ENCODE results near the gene FICD. TPM values are rescaled to one million over a fixed set of nuclear protein-coding genes. Genes with fewer than 3 reads are reported as not detected.

FICD gene
- total and polyA plus RNA-seq, 9 of the 15 experiments (the other 6 are each of a cell fraction or from before 2014, with no cell fraction given), result 0.88 to 4.5 (median 1.9) TPM

DNA sequence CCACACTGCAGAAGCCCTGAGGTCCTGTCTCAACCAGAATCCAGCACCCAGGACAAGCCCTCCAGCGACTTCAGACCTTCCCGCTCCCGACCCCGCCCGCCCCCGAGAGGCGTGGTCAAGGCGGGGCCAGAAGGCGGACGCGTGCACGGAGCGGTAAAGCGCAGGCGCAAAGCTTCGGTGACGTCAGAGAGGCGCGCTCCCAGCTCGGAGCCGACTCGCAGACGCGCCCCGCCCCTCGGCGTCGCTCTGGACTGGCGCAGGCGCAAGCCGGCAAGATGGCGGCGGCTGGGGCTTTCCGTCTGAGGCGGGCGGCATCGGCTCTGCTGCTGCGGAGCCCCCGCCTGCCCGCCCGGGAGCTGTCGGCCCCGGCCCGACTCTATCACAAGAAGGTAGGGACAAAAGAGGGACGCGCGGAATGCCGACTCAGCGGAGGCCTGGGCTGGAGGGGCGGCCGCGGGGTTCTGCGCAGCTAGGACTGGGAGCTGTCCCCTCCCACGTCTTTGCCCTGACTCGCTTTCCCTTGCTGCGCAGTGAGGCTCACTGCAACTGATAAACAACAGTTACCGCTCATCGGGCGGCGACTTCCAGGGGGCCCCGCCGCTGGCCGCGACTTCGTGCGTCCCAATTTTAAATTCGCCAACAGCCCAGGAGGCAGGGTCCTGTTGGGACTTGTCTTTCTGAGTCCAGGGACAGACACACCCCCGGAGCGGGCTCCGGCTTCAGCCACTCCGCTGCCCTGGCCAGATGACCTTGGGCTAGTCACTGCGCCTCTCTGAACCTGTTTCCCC is 47.5 kb downstream of the FICD start, which contains the start of gene ISCU (continued):
- TF ChIP-seq FOXO4 (CRISPR knock-in tag; IDR thresholded peaks at IDR 0.05) (no peak), NFIC (IDR thresholded peaks at IDR 0.05) (peak; percentile 44; the same call in 1 of the 2 replicates), ZBTB17 (CRISPR knock-in tag; IDR thresholded peaks at IDR 0.05) (no peak; the same call in 1 of the 2 replicates), TRIM24 (IDR thresholded peaks at IDR 0.05) (no peak), ZNF23 (CRISPR knock-in tag; IDR thresholded peaks at IDR 0.05) (no peak), MNT (conservative IDR thresholded peaks at IDR 0.05) (peak; percentile 74 to 87), SIN3B (IDR thresholded peaks at IDR 0.05; ENCODE audit: low read depth) (peak; percentile 97), ZNF3 (CRISPR knock-in tag; IDR thresholded peaks at IDR 0.05) (no peak), CREBBP (IDR thresholded peaks at IDR 0.05; ENCODE audit: low read depth, low read length) (no peak), E2F3 (CRISPR knock-in tag; IDR thresholded peaks at IDR 0.05) (no peak)
- TF ChIP-seq, protein P1, sequence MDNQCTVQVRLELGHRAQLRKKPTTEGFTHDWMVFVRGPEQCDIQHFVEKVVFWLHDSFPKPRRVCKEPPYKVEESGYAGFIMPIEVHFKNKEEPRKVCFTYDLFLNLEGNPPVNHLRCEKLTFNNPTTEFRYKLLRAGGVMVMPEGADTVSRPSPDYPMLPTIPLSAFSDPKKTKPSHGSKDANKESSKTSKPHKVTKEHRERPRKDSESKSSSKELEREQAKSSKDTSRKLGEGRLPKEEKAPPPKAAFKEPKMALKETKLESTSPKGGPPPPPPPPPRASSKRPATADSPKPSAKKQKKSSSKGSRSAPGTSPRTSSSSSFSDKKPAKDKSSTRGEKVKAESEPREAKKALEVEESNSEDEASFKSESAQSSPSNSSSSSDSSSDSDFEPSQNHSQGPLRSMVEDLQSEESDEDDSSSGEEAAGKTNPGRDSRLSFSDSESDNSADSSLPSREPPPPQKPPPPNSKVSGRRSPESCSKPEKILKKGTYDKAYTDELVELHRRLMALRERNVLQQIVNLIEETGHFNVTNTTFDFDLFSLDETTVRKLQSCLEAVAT (IDR thresholded peaks at IDR 0.05), result 0 out of 4 replicates have a peak, but pooled peaks of 1 of the 2 experiments have one; percentile 13
- TF ChIP-seq, protein P2, sequence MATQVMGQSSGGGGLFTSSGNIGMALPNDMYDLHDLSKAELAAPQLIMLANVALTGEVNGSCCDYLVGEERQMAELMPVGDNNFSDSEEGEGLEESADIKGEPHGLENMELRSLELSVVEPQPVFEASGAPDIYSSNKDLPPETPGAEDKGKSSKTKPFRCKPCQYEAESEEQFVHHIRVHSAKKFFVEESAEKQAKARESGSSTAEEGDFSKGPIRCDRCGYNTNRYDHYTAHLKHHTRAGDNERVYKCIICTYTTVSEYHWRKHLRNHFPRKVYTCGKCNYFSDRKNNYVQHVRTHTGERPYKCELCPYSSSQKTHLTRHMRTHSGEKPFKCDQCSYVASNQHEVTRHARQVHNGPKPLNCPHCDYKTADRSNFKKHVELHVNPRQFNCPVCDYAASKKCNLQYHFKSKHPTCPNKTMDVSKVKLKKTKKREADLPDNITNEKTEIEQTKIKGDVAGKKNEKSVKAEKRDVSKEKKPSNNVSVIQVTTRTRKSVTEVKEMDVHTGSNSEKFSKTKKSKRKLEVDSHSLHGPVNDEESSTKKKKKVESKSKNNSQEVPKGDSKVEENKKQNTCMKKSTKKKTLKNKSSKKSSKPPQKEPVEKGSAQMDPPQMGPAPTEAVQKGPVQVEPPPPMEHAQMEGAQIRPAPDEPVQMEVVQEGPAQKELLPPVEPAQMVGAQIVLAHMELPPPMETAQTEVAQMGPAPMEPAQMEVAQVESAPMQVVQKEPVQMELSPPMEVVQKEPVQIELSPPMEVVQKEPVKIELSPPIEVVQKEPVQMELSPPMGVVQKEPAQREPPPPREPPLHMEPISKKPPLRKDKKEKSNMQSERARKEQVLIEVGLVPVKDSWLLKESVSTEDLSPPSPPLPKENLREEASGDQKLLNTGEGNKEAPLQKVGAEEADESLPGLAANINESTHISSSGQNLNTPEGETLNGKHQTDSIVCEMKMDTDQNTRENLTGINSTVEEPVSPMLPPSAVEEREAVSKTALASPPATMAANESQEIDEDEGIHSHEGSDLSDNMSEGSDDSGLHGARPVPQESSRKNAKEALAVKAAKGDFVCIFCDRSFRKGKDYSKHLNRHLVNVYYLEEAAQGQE (IDR thresholded peaks at IDR 0.05; ENCODE audit: borderline replicate concordance), result peak; percentile 92
- TF ChIP-seq, protein P2 (CRISPR knock-in tag; IDR thresholded peaks at IDR 0.05; ENCODE audit: low read depth), result 0 out of 2 replicates have a peak, but pooled peaks have one; percentile 56
- TF ChIP-seq, protein P3, sequence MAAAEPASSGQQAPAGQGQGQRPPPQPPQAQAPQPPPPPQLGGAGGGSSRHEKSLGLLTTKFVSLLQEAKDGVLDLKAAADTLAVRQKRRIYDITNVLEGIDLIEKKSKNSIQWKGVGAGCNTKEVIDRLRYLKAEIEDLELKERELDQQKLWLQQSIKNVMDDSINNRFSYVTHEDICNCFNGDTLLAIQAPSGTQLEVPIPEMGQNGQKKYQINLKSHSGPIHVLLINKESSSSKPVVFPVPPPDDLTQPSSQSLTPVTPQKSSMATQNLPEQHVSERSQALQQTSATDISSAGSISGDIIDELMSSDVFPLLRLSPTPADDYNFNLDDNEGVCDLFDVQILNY (CRISPR knock-in tag; IDR thresholded peaks at IDR 0.05), result peak; percentile 23; the same call in 1 of the 2 replicates

All from K562 (cell line).